22Rv1 (cell line): ENCODE measurements around the gene SELENOS.

Experiments
- CTCF ChIP-seq: fragments of 450-650 bp; IDR thresholded peaks from 2 replicates; pipeline ENCODE4 v1.5.1; 2017; ENCODE audit warnings: mild to moderate bottlenecking
- ZFX ChIP-seq: fragments of 450-650 bp; IDR thresholded peaks from 2 replicates; pipeline ENCODE4 v1.6.1; 2017; ENCODE audit warnings: antibody characterized with exemption, borderline replicate concordance

- TF ChIP-seq CTCF (no peak), ZFX (no peak)
These were observed 14.7 kb downstream of the SELENOS start for GRCh38 chr15:101262551-101262950.
